ENCODE data around the gene CATSPER4. TPM values are rescaled to one million over a fixed set of nuclear protein-coding genes. Genes with fewer than 3 reads are reported as not detected.

CATSPER4 gene
- total RNA-seq, 1 donor from 2014 or later = not detected

Other genes starting within 250 kb of the CATSPER4 start
- 8.0 and 9.0 TPM in 2 replicates for gene PAFAH2, start 192.5 kb upstream of the CATSPER4 start, total RNA-seq
- gene EXTL1, start 168.8 kb upstream of the CATSPER4 start, total RNA-seq = 0.05 TPM in 1 of 2 replicates, not detected in the other
- not detected in 2 replicates for gene SLC30A2, start 144.5 kb upstream of the CATSPER4 start, total RNA-seq
- gene TRIM63, start 123.0 kb upstream of the CATSPER4 start, total RNA-seq = not detected in 2 replicates
- gene PDIK1L, start 78.8 kb upstream of the CATSPER4 start, total RNA-seq = 15.5 and 18.9 TPM in 2 replicates
- 0.12 TPM in 1 of 2 replicates, not detected in the other for gene FAM110D, start 31.5 kb upstream of the CATSPER4 start, total RNA-seq
- gene C1orf232, start 21.6 kb upstream of the CATSPER4 start, total RNA-seq = not detected in 2 replicates
- 81.3 and 83.0 TPM in 2 replicates for gene ZNF593, start 20.7 kb upstream of the CATSPER4 start, total RNA-seq
- gene ZNF593OS, start 18.8 kb upstream of the CATSPER4 start, total RNA-seq = not detected in 2 replicates
- gene CNKSR1, start 13.1 kb upstream of the CATSPER4 start, total RNA-seq = 4.2 and 4.7 TPM in 2 replicates
- 37.0 and 37.1 TPM in 2 replicates for gene CEP85, start 43.6 kb downstream of the CATSPER4 start, total RNA-seq
- gene SH3BGRL3, start 89.5 kb downstream of the CATSPER4 start, total RNA-seq = 551 and 575 TPM in 2 replicates
- 14.8 and 22.1 TPM in 2 replicates for gene UBXN11, start 116.0 kb downstream of the CATSPER4 start, total RNA-seq
- 394 and 411 TPM in 2 replicates for gene CD52, start 127.4 kb downstream of the CATSPER4 start, total RNA-seq
- 0.83 and 1.9 TPM in 2 replicates for gene CRYBG2, start 163.5 kb downstream of the CATSPER4 start, total RNA-seq
- gene ZNF683, start 182.1 kb downstream of the CATSPER4 start, total RNA-seq = not detected in 2 replicates
- gene LIN28A, start 220.2 kb downstream of the CATSPER4 start, total RNA-seq = not detected in 2 replicates
- gene DHDDS, start 241.7 kb downstream of the CATSPER4 start, total RNA-seq = 58.4 and 60.9 TPM in 2 replicates

Measured in activated T-helper 1 cell treated with anti-CD3 and anti-CD28 coated beads, Interleukin-12 subunit alpha, Interleukin-12 subunit beta, Interleukin-2, Interleukin-4 antibody, amounts not matched to agents 30 ng/mL and 10 ng/mL and 1 ng/mL, durations not matched to agents 14 hours and 24 hours and 36 hours (primary cell).